Fibroblast of lung (primary cell): ENCODE measurements around the gene S1PR2. TPM values are rescaled to one million over a fixed set of nuclear protein-coding genes. Genes with fewer than 3 reads are reported as not detected.

Experiments
- DNase-seq, 2 donors: peaks; one replicate each; pipeline versions ENCODE4 v3.0.0 to v3.0.0-alpha.2; 2010; ENCODE audit warnings: low read depth in 2 of 2
- H2AFZ ChIP-seq: 2 replicates; pipeline ENCODE4 v1.5.1; 2012; ENCODE audit warnings: low read length, control low read depth, inconsistent platforms
- H3K27ac ChIP-seq: 2 replicates; pipeline ENCODE4 v1.5.1; 2011; ENCODE audit warnings: low read length, control low read depth; ENCODE audit not compliant: insufficient read depth
- H3K27me3 ChIP-seq: 2 replicates; pipeline ENCODE4 v1.5.1; 2011; ENCODE audit warnings: mild to moderate bottlenecking, low read length; ENCODE audit not compliant: control insufficient read depth, insufficient read depth
- H3K36me3 ChIP-seq: 2 replicates; pipeline ENCODE4 v1.5.1; 2011; ENCODE audit warnings: low read length; ENCODE audit not compliant: control insufficient read depth, insufficient read depth
- H3K4me1 ChIP-seq: 2 replicates; pipeline ENCODE4 v1.5.1; 2011; ENCODE audit warnings: low read length; ENCODE audit not compliant: control insufficient read depth, insufficient read depth; ENCODE audit errors: extremely low read depth
- H3K4me2 ChIP-seq: 2 replicates; pipeline ENCODE4 v1.5.1; 2011; ENCODE audit warnings: low read length, control low read depth; ENCODE audit not compliant: insufficient read depth; ENCODE audit errors: extremely low read depth
- H3K4me3 ChIP-seq, 4 experiments: fragments of 200-600 bp in 1 of 4; sonication (generic) in 1 of 4; replicated peaks in 1 of 4; 2 replicates each; pipeline ENCODE4 v1.5.1; 2011 to 2016; ENCODE audit warnings: low read length in 4 of 4, low read depth in 3 of 4, mild to moderate bottlenecking in 3 of 4, control low read depth in 2 of 4, inconsistent platforms in 1 of 4, mixed read lengths in 1 of 4; ENCODE audit not compliant: insufficient read depth in 1 of 4; ENCODE audit errors: control extremely low read depth in 1 of 4
- H3K79me2 ChIP-seq: 2 replicates; pipeline ENCODE4 v1.5.1; 2012; ENCODE audit warnings: mild to moderate bottlenecking, low read length, inconsistent platforms; ENCODE audit not compliant: control insufficient read depth, insufficient read depth
- H3K9ac ChIP-seq: 2 replicates; pipeline ENCODE4 v1.5.1; 2011; ENCODE audit warnings: mild to moderate bottlenecking, low read length, control low read depth; ENCODE audit not compliant: insufficient read depth
- H3K9me3 ChIP-seq: 2 replicates; pipeline ENCODE4 v1.5.1; 2012; ENCODE audit warnings: low read depth, low read length; ENCODE audit not compliant: control insufficient read depth, insufficient read depth
- H4K20me1 ChIP-seq: 2 replicates; pipeline ENCODE4 v1.5.1; 2011; ENCODE audit warnings: low read length; ENCODE audit not compliant: control insufficient read depth, insufficient read depth; ENCODE audit errors: extremely low read depth
- CTCF ChIP-seq, 2 donors: IDR thresholded peaks in 1 of 2; conservative IDR thresholded peaks in 1 of 2; 1 replicate in 1 of 2; 2 replicates in 1 of 2; pipeline ENCODE4 v1.5.1; 2011 to 2012; ENCODE audit warnings: low read length in 2 of 2, control low read depth in 1 of 2, inconsistent platforms in 1 of 2, low read depth in 1 of 2, mild to moderate bottlenecking in 1 of 2
- EZH2 ChIP-seq: IDR thresholded peaks from 2 replicates; pipeline ENCODE4 v1.5.1; 2012; ENCODE audit warnings: low read length, control low read depth, mild to moderate bottlenecking; ENCODE audit errors: missing control alignments
- polyA plus RNA-seq, 2 donors: library from polyadenylated mRNA; depleted of rRNA in 1 of 2; stranded (reverse) in 1 of 2; unstranded in 1 of 2; fragments of >200 nt; gene quantifications; 2 replicates each; pipeline ENCODE4 v1.2.1, GENCODE V29; 2011 to 2012; ENCODE audit warnings: missing spikeins in 1 of 2
- total RNA-seq: library from RNA; depleted of rRNA; stranded (reverse); fragments of >200 nt; gene quantifications from 2 replicates; pipeline ENCODE4 v1.2.1, GENCODE V29; 2014

Gene S1PR2
- total and polyA plus RNA-seq, 2 donors (not counting 1 experiment from before 2014, with no cell fraction given) = 25.9 to 30.4 TPM

GRCh38 chr19:10220695-10221094, 10.4 kb downstream of the S1PR2 start:
- Histone ChIP-seq H4K20me1 (no peaks in the 10 kb centered on the region), H2AFZ (no peak overlapping the region), H3K4me1 (no peaks in the 10 kb centered on the region), H3K4me2 (no peak overlapping the region), H3K79me2 (peaks cover 14% of the 10 kb centered on the region), H3K4me3 (no peak overlapping the region), H3K36me3 (peaks cover 10% of the 10 kb centered on the region), H3K27me3 (no peaks in the 10 kb centered on the region), H3K27ac (no peak overlapping the region), H3K9ac (no peak overlapping the region), H3K9me3 (no peaks in the 10 kb centered on the region)
- TF ChIP-seq EZH2 (no peak), CTCF (conservative IDR thresholded peaks at IDR 0.05 in 1 of 2, IDR thresholded peaks at IDR 0.05 in 1 of 2; ENCODE audit: low read depth in 1 of 2, low read length in 2 of 2) (no peak)
- no peak for DNase-seq

DNA sequence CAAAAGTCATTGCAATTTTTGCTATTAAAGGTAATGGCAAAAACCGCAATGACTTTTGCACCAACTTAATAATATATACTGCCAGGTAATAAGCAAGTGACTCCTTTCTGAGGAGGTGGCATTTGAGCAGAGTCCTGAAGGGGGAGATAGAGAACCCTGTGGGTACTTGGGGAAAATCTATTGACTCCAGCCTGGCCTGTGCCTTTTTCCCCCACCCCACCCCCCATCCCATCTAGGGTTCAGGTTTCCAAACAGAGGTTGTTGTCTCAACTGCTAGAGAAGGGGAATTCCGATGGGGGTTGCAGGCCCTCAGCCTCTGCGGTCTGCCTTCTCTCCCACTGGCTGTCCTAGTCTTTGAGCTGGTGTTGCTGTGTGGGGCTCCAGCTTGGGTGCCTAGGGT, 11.5 kb downstream of the S1PR2 start:
- Histone ChIP-seq H4K20me1 (no peaks in the 10 kb centered on the region), H3K36me3 (peaks cover 10% of the 10 kb centered on the region), H3K27me3 (no peaks in the 10 kb centered on the region), H3K9ac (no peak overlapping the region), H3K9me3 (no peaks in the 10 kb centered on the region), H3K27ac (no peak overlapping the region), H3K79me2 (peaks cover 12% of the 10 kb centered on the region), H3K4me1 (no peaks in the 10 kb centered on the region), H3K4me2 (no peak overlapping the region), H2AFZ (no peak overlapping the region), H3K4me3 (no peak overlapping the region)
- peak; percentile 44 to 64 for DNase-seq
- TF ChIP-seq EZH2 (no peak), CTCF (conservative IDR thresholded peaks at IDR 0.05 in 1 of 2, IDR thresholded peaks at IDR 0.05 in 1 of 2; ENCODE audit: low read depth in 1 of 2, low read length in 2 of 2) (peak; percentile 52 to 56)

DNA sequence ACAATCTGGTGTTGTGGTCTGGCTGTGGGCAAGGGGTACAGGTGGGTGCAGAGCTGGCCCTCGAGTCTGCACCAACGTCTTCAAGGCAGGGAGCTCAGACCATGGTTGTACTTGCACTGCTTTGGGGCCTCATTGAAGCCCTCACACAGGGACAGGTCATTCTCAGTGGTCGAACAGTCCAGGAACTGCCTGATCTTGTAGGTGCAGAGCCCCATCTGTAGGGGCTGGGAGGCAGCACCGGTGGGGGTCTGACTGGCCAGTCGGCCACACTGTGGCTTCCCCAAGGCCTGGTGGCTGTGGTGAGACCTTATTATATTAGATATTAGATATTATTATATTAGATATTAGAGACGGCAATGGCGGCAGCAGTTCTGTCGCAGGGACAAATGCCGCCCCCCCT, 14.0 kb downstream of the S1PR2 start:
- H3K79me2 ChIP-seq = no peaks in the 10 kb centered on the region
- no peak for TF ChIP-seq EZH2
- no peak for TF ChIP-seq CTCF (conservative IDR thresholded peaks at IDR 0.05 in 1 of 2, IDR thresholded peaks at IDR 0.05 in 1 of 2; ENCODE audit: low read depth in 1 of 2, low read length in 2 of 2)

More for the DNA sequence above, 14.0 kb downstream of the S1PR2 start:
- H4K20me1 ChIP-seq = no peaks in the 10 kb centered on the region
- no peak for DNase-seq
- no peak overlapping the region for H3K4me3 ChIP-seq
- no peaks in the 10 kb centered on the region for H3K9me3 ChIP-seq
- H3K27ac ChIP-seq = no peak overlapping the region
- no peak overlapping the region for H2AFZ ChIP-seq
- no peaks in the 10 kb centered on the region for H3K36me3 ChIP-seq
- no peak overlapping the region for H3K9ac ChIP-seq
- no peaks in the 10 kb centered on the region for H3K4me1 ChIP-seq
- no peaks in the 10 kb centered on the region for H3K27me3 ChIP-seq
- H3K4me2 ChIP-seq = no peak overlapping the region
